SHP77 treated with DMSO at 0.1 percent for 48 hours (cell line): ENCODE data around the gene ACTN4.

Experiments used
- DNase-seq: peaks from one replicate; lab custom pipeline; 2025; lab: John Stamatoyannopoulos, UW

The ACTN4 gene

GRCh38 chr19:38635483-38636399, 11.7 kb upstream of the ACTN4 start:
- no peak for DNase-seq

- no peak for DNase-seq
Observed at GRCh38 chr19:38638461-38638860, 9.0 kb upstream of the ACTN4 start.

DNA sequence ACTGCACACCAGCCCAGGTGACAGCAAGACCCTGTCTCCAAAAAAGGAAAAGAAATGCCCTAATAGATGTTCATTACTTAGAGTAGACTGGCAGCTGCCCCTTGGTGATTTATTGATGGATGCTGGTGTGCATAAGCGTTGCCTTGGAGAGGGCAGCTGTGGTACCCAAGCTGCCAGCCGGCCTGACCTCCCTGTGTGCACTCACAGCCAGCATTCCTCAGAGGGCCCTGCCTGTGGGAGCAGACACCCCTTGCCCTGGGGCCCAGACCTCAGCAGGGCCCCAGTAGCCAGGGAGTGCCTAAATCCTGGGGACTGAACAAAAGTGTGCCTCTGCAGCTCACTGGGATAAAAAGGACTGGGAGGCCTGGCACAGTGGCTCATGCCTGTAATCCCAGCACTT, 7.8 kb upstream of the ACTN4 start:
- no peak for DNase-seq

DNA sequence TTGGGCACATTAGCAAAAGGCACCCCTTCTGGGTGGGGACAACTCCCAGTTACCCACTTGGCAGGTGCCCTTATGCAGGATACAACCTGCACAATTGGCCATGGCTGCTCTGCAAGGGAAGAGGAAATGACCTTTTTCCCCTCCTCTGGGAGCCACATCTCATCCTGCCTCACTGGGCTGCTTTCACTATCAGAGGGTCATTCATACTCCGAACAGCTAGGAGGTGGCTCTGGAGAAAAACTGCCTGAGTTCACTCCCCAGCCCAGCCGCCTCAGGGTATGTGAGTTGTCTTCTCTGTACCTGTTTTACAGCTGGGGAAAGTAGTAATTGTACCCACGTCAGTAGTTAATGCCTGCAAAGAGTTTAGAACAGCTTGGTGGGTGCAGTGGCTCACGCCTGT, 7.1 kb upstream of the ACTN4 start:
- DNase-seq = no peak

- no peak for DNase-seq
Observed at GRCh38 chr19:38642176-38642575, 5.3 kb upstream of the ACTN4 start.

DNA sequence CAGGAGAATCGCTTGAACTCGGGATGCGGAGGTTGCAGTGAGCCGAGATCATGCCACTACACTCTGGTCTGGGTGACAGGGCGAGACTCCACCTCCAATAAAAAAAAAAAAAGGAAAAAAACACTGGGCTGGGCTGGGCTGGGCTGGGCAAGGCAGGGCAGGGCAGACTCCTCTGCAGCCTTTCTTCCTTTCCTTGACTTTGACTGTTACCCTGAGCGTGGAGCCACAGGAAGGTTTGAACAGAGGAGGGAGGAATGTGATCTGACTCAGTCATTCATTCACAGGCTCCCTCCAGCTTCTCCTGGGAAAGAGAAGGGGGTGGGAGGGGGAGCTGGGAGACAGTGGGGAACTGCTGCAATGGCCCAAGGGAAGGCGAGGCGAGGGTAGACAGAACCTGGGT, 2.7 kb upstream of the ACTN4 start:
- DNase-seq = no peak

- DNase-seq = no peak
Observed at GRCh38 chr19:38647966-38648768, 718 bp downstream of the ACTN4 start.

GRCh38 chr19:38648769-38649304, 1.4 kb downstream of the ACTN4 start:
- DNase-seq = no peak

- DNase-seq = no peak
Observed at GRCh38 chr19:38649305-38650171, 2.1 kb downstream of the ACTN4 start.

GRCh38 chr19:38650172-38650775, 2.8 kb downstream of the ACTN4 start:
- no peak for DNase-seq

DNA sequence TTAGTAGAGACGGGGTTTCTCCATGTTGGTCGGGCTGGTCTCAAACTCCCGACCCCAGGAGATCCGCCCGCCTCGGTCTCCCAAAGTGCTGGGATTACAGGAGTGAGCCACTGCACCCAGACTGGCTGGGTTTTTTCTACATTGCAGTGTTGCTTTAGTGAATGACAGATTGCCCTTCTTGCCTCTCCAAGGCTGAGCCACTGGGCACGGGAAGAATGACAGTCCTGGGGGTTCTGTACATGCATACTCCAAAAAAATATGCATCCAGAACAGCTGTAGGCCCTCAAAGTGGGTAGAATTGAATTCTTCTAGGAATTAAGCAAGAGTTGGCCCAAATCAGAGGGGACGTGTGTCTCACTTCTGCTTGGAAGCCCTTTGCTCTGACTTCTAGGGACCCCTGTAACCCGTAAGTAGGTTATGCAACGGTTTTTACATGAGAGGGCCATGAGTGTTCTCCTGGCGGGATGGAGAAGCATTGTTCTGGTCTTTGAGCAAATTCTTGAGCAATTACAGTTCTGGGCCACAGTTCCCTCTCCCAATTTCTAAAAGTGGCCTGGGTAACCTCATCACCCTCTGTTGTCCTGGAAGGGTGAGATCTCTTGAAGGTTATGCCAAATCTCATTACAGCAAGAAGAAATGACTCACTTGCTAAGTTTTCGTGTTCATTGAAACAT, 3.6 kb downstream of the ACTN4 start:
- no peak for DNase-seq

DNA sequence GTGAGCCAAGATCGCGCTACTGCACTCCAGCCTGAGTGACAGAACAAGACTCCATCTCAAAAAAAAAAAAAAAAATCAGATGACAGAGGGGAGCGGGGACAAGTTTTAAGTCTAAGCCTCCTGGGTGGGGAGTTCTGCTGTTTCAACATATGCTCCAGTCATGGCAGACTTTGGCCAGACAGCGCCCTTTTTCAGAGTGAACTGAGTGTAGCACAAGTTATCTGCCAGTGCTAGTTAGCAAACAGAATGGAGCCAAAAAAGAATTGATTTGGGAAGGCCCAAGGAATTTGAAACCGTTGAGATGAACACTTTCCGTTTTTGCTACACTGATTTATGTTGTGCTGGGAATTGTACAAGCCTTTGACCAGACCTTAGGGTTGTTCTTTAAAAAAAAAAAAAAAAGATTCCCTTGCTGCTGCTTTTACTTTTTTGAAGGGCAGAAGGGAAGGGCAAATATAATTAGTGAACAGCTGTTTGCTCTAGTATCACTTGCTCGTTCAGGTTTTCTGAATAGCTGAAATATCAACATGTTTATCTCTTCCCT, 5.7 kb downstream of the ACTN4 start:
- DNase-seq = peak; percentile 31

DNA sequence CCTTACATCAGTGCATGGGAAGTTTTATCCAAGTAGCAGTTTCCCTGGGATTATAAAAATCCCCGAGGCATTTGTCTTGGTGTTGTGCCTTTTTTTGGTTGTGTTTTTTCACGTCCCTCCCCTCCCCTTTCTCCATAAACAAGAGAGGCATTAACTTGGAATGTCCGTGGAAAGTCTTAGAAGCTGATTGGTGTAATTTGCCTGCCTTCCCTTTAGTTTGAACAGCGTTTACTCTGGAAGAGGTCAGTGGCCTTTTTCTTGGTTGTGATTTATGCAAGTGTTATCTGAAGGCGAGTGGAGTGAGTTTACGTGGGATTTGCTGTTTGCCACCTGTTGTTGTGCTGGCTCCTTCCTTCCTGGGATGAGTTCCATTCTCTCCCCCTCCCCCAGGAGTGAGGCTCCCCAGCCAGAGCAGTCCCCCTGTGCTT, 7.2 kb downstream of the ACTN4 start:
- no peak for DNase-seq

DNA sequence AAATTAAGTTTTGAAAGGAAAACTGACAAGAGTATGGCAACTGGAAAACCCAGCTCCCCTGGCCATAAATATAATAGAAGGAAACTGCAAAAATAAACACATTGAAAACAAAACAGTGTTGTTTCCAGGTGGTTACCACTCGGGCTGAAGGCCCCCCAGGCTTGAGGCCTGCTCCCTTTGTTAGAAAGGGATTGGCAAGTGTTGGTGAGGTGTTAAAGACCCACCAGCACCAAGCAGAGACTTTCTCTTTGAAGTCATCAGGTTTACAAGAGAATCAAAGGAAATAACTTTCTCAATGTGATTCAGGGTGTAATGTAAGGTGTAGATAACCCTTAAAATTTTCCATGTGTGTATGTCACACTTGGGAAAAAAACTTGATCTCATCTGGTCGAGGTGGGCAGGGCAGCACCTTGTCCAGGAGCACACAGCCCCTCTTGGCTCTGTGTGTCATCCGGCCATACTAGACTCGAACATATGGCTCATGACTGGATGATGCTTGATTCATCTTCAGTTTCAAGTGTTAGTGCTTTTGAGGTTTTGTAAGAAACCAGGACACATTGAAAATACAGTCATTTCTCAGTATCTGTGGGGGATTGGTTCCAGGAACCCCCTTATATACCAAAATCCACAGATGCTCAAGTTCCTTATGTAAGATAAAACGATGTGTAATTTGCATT, 7.8 kb downstream of the ACTN4 start:
- no peak for DNase-seq

DNA sequence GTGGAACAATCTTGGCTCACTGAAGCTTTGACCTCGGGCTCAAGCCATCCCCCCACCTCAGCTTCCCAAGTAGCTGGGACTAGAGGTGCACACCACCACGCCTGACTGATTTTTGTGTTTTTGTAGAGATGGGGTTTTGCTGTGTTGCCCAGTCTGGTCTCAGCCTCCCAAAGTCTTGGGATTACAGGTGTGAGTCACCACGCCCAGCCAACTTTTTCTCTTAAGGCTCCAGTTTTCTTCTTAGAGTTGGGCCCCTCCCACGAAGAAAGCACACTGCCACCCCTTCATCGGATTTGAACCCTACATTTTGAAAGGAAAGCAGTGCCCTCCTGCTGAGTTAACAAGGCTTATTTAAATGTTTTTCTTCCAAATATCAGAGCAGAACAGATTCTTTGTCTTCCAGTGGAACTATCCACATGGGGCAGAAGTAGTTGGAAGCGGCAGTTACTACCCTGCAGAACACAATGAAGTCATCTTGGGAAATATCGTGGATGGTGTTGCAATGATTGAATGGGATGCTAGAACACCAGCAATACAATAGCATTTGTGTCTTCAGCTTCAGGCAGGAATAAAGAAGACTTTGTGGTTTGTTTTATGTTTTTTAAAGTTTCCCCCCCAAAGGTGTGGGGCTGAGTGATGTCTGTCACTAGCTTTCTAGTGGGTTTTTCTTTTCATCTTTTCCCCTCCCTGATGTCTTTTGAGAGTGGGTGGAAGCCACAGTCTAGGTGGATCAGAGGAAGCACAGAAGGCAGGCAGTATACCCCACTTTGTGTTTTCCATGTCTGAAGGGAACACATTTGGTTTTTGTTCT, 8.9 kb downstream of the ACTN4 start:
- DNase-seq = no peak

DNA sequence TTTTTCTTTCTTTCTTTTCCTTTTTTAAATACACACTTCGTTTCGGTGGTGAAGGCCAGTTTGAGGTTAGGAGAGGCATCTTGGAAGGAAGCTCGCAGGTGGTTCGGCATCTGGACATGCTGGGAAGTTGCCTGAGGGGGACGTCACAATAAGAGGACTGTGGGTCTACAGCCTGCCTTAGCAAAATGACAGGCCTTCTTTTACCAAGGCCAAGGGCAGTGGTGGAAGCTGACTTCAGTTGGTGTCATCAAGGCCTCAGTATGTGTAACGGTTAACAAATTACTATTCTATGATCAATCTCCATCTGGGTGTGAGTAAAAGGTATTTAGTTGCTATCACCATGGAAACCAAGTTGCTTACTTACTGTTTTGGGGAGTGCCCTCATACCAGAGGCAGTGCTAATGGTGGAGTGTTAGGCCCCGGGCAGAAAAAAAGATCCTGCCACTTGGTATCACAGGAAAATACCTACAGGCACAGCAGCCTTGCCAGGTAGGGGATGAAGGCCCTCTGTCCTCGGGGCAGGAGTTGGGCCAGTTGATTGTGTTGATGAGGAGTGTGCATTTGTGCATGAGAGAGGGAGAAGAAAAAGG, 10.3 kb downstream of the ACTN4 start:
- no peak for DNase-seq

DNA sequence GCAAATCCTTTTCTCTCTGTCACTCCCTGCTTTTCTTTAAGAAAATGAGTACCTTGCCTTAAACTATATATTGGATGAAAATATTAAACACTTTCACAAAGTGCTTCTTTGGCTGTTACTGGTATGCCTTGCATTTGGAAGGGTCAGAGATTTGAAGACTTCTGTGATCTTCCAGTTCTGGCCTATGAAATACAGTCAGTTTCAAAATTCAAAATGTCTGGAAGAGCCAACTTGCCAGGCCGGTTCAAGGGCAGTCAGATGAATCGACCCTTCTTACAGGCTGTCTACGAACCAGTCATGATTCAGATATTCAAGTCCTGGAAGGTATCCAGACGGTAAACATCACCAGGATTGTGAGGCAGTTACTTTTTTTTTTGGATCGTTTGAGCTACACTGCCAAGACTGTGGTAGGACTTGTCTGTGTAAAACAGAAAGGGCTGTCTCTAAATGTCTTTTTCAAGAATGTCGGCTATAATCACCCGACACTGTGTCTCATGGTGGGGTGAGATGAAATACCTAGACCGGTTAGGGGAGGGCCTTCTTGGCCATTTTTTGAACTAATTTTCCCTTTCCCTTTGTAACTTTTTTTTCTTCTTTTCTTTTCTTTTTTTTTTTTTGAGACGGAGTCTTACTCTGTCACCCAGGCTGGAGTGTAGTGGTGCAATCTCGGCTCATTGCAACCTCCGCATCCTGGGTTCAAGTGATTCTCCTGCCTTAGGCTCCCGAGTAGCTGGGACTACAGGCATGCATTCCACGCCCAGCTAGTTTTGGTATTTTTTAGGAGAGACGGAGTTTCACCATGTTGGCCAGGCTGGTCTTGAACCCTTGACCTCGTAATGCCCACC, 11.2 kb downstream of the ACTN4 start:
- DNase-seq = peak; percentile 75

DNA sequence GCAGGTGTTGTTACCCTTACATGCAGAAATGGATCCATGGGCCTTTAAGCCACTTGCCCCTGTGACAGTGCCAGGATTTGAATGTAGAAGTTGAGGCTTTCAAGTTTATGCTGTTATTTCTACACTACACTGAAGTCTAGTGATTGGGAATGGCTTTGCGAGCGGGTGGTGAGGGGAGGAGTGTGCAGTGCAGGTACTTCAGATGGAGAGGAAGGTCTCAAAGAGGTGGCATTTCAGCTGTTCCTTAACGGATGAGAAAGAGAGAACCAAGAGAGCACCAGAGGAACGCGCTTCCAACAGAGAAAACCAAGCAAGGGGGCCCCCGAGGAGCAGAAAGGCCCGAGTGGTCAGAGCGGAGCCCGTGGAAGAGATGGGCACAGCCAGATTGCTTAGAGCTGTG, 13.3 kb downstream of the ACTN4 start:
- DNase-seq = no peak
